Left lobe of liver (tissue), 2 donors: ENCODE measurements around the gene BCL11A. TPM values are rescaled to one million over a fixed set of nuclear protein-coding genes. Genes with fewer than 3 reads are reported as not detected.

ENCODE experiments used
- ATAC-seq: fragments of 200-7000 bp; cut with Tn5 transposase; one replicate; pipeline ENCODE4 v1.9.1; 2020; ENCODE audit warnings: mild to moderate bottlenecking, moderate library complexity
- DNase-seq: peaks from one replicate; pipeline ENCODE4 v3.0.0-alpha.2; 2020; ENCODE audit warnings: low spot score
- total RNA-seq: library from RNA; stranded (reverse); gene quantifications from one replicate; pipeline ENCODE4 v1.2.1, GENCODE V29; 2021
- donor health status: DM: no; HTN: no; CAD: no; lungs with moderate emphysema.
- donor health status: DM: no; HTN: yes; CAD: no.

BCL11A gene
- total RNA-seq, 1 donor from 2014 or later: 0.50 TPM

GRCh38 chr2:60529136-60529784, 24.2 kb downstream of the BCL11A start:
- ATAC-seq (no peak), DNase-seq (no peak)

GRCh38 chr2:60528281-60529020, 25.0 kb downstream of the BCL11A start:
- ATAC-seq: no peak
- DNase-seq: no peak

GRCh38 chr2:60527762-60528161, 25.7 kb downstream of the BCL11A start:
- ATAC-seq: no peak

GRCh38 chr2:60526623-60527022, 26.8 kb downstream of the BCL11A start:
- ATAC-seq (no peak), DNase-seq (no peak)

More at GRCh38 chr2:60527762-60528161, 25.7 kb downstream of the BCL11A start:
- no peak for DNase-seq

GRCh38 chr2:60525899-60526298, 27.6 kb downstream of the BCL11A start:
- DNase-seq (no peak), ATAC-seq (no peak)

GRCh38 chr2:60524874-60525273, 28.6 kb downstream of the BCL11A start:
- no peak for ATAC-seq
- DNase-seq: no peak

- ATAC-seq: no peak
- no peak for DNase-seq
These were observed 29.5 kb downstream of the BCL11A start for GRCh38 chr2:60523963-60524362.

GRCh38 chr2:60522462-60522861, 31.0 kb downstream of the BCL11A start:
- no peak for DNase-seq
- ATAC-seq: no peak

- DNase-seq (no peak), ATAC-seq (no peak)
These were observed 31.8 kb downstream of the BCL11A start for GRCh38 chr2:60521626-60522025.

- DNase-seq (no peak), ATAC-seq (no peak)
These were observed 32.4 kb downstream of the BCL11A start for GRCh38 chr2:60520917-60521539.

GRCh38 chr2:60520151-60520876, 33.1 kb downstream of the BCL11A start:
- ATAC-seq (no peak), DNase-seq (no peak)

- ATAC-seq (peak; percentile 44), DNase-seq (no peak)
These were observed 34.1 kb downstream of the BCL11A start for GRCh38 chr2:60519231-60519863.

- ATAC-seq (no peak), DNase-seq (no peak)
These were observed 34.9 kb downstream of the BCL11A start for GRCh38 chr2:60518567-60518966.

GRCh38 chr2:60517446-60517845, 36.0 kb downstream of the BCL11A start:
- DNase-seq: no peak
- ATAC-seq: no peak

GRCh38 chr2:60516826-60517225, 36.6 kb downstream of the BCL11A start:
- DNase-seq: no peak

GRCh38 chr2:60516383-60516811, 37.1 kb downstream of the BCL11A start:
- no peak for ATAC-seq
- no peak for DNase-seq

More at GRCh38 chr2:60516826-60517225, 36.6 kb downstream of the BCL11A start:
- no peak for ATAC-seq

GRCh38 chr2:60515721-60516226, 37.7 kb downstream of the BCL11A start:
- ATAC-seq (no peak), DNase-seq (no peak)

GRCh38 chr2:60513996-60514395, 39.5 kb downstream of the BCL11A start:
- DNase-seq: no peak
- ATAC-seq: no peak

- no peak for DNase-seq
- ATAC-seq: no peak
These were observed 40.3 kb downstream of the BCL11A start for GRCh38 chr2:60513191-60513590.

GRCh38 chr2:60512641-60513040, 40.8 kb downstream of the BCL11A start:
- DNase-seq: no peak
- no peak for ATAC-seq
